GM12864 (cell line): Measurements from ENCODE around the gene NKD2.

ENCODE experiments used
- DNase-seq: peaks from one replicate; pipeline ENCODE4 v3.0.0-alpha.2; 2011; ENCODE audit warnings: low read depth
- H3K4me3 ChIP-seq: 2 replicates; pipeline ENCODE4 v1.5.1; 2011; ENCODE audit warnings: mild to moderate bottlenecking, low read depth, low read length, control low read depth
- CTCF ChIP-seq: IDR thresholded peaks from 2 replicates; pipeline ENCODE4 v1.5.1; 2011; ENCODE audit warnings: low read depth, mild to moderate bottlenecking, moderate library complexity, low read length, control low read depth, inconsistent platforms; ENCODE audit errors: missing control alignments

NKD2 gene

GRCh38 chr5:983568-983967 lies 25.0 kb upstream of the NKD2 start:
- DNase-seq, result no peak
- H3K4me3 ChIP-seq, result no peak overlapping the region
- no peak for TF ChIP-seq CTCF

- TF ChIP-seq CTCF, result no peak
- no peak for DNase-seq
- H3K4me3 ChIP-seq, result no peak overlapping the region
These were observed 23.8 kb upstream of the NKD2 start for GRCh38 chr5:984774-985173.

- no peak for DNase-seq
- no peak overlapping the region for H3K4me3 ChIP-seq
- no peak for TF ChIP-seq CTCF
These were observed 20.8 kb upstream of the NKD2 start for GRCh38 chr5:987761-988160.

GRCh38 chr5:988322-988721 lies 20.3 kb upstream of the NKD2 start:
- no peak overlapping the region for H3K4me3 ChIP-seq
- TF ChIP-seq CTCF, result no peak
- no peak for DNase-seq

- TF ChIP-seq CTCF, result no peak
- DNase-seq, result no peak
- H3K4me3 ChIP-seq, result no peak overlapping the region
These were observed 18.6 kb upstream of the NKD2 start for GRCh38 chr5:989961-990530.

GRCh38 chr5:991472-992267 lies 16.9 kb upstream of the NKD2 start:
- no peak for DNase-seq
- no peak for TF ChIP-seq CTCF
- H3K4me3 ChIP-seq, result no peak overlapping the region

GRCh38 chr5:994272-994607 lies 14.4 kb upstream of the NKD2 start:
- no peak for TF ChIP-seq CTCF
- DNase-seq, result no peak
- no peak overlapping the region for H3K4me3 ChIP-seq
